IgD-negative memory B cell (primary cell): ENCODE measurements around the gene DDX31. TPM values are rescaled to one million over a fixed set of nuclear protein-coding genes. Genes with fewer than 3 reads are reported as not detected.

ENCODE experiments used
- H3K27ac Mint-ChIP-seq, 3 donors: one replicate each; pipeline ENCODE4 v1.8.0; 2020 to 2022; ENCODE audit warnings: mild to moderate bottlenecking in 3 of 3, mixed read lengths in 3 of 3, moderate library complexity in 1 of 3
- H3K27me3 Mint-ChIP-seq: one replicate; pipeline ENCODE4 v1.8.0; 2021; ENCODE audit warnings: mixed read lengths
- H3K36me3 Mint-ChIP-seq: one replicate; pipeline ENCODE4 v1.8.0; 2020; ENCODE audit warnings: mild to moderate bottlenecking, mixed read lengths
- H3K4me1 Mint-ChIP-seq, 3 donors: one replicate each; pipeline ENCODE4 v1.8.0; 2020 to 2022; ENCODE audit warnings: mixed read lengths in 3 of 3, mild to moderate bottlenecking in 1 of 3
- H3K4me3 Mint-ChIP-seq, 4 donors: one replicate each; pipeline ENCODE4 v1.8.0; 2020 to 2022; ENCODE audit warnings: mild to moderate bottlenecking in 4 of 4, mixed read lengths in 4 of 4, moderate library complexity in 3 of 4
- H3K9me3 Mint-ChIP-seq, 3 donors: one replicate each; pipeline ENCODE4 v1.8.0; 2020 to 2021; ENCODE audit warnings: mixed read lengths in 3 of 3, mild to moderate bottlenecking in 1 of 3
- polyA plus RNA-seq: library from polyadenylated mRNA; unstranded; fragments of 300-500 nt; fragmentation: Illumina TruSeq; gene quantifications from one replicate; pipeline ENCODE4 v1.2.3, GENCODE V29; 2021

The DDX31 gene
- polyA plus RNA-seq, 1 donor from 2014 or later = 7.6 TPM

GRCh38 chr9:132609184-132609583, 60.6 kb downstream of the DDX31 start:
- no peaks in the 10 kb centered on the region for H3K4me1 Mint-ChIP-seq

GRCh38 chr9:132606066-132606465, 63.7 kb downstream of the DDX31 start:
- peaks cover 0 to 3% (median 0%) of the 10 kb centered on the region in 3 donors for H3K4me1 Mint-ChIP-seq
- H3K4me3 Mint-ChIP-seq = no peak overlapping the region
- H3K27me3 Mint-ChIP-seq = no peaks in the 10 kb centered on the region
- H3K9me3 Mint-ChIP-seq = no peaks in the 10 kb centered on the region
- peaks cover 17% of the 10 kb centered on the region for H3K36me3 Mint-ChIP-seq
- H3K27ac Mint-ChIP-seq = no peak overlapping the region

More at GRCh38 chr9:132609184-132609583, 60.6 kb downstream of the DDX31 start:
- Mint-ChIP-seq H3K27me3 (no peaks in the 10 kb centered on the region), H3K36me3 (peaks cover 10% of the 10 kb centered on the region), H3K27ac (no peak overlapping the region), H3K9me3 (no peaks in the 10 kb centered on the region), H3K4me3 (no peak overlapping the region)

- Mint-ChIP-seq H3K27ac (no peak overlapping the region), H3K4me1 (peaks cover 0 to 3% (median 0%) of the 10 kb centered on the region in 3 donors), H3K27me3 (no peaks in the 10 kb centered on the region), H3K4me3 (no peak overlapping the region), H3K36me3 (peaks cover 11% of the 10 kb centered on the region), H3K9me3 (no peaks in the 10 kb centered on the region)
Measured at GRCh38 chr9:132605387-132605786, 64.4 kb downstream of the DDX31 start.

- Mint-ChIP-seq H3K27me3 (no peaks in the 10 kb centered on the region), H3K36me3 (peaks cover 14% of the 10 kb centered on the region), H3K4me3 (no peak overlapping the region), H3K4me1 (peaks cover 0 to 3% (median 0%) of the 10 kb centered on the region in 3 donors), H3K27ac (no peak overlapping the region), H3K9me3 (no peaks in the 10 kb centered on the region)
Measured at GRCh38 chr9:132602207-132602606, 67.6 kb downstream of the DDX31 start.

- Mint-ChIP-seq H3K4me3 (peak overlapping the region in 1 of 4 donors; percentile 33), H3K4me1 (peaks cover 0 to 3% (median 0%) of the 10 kb centered on the region in 3 donors), H3K36me3 (peaks cover 18% of the 10 kb centered on the region), H3K9me3 (no peaks in the 10 kb centered on the region), H3K27ac (no peak overlapping the region), H3K27me3 (no peaks in the 10 kb centered on the region)
Measured at GRCh38 chr9:132600326-132600984, 69.3 kb downstream of the DDX31 start.

- Mint-ChIP-seq H3K4me3 (no peak overlapping the region), H3K9me3 (no peaks in the 10 kb centered on the region), H3K36me3 (peaks cover 11% of the 10 kb centered on the region), H3K4me1 (no peaks in the 10 kb centered on the region), H3K27ac (no peak overlapping the region), H3K27me3 (peaks cover 1% of the 10 kb centered on the region)
Measured at GRCh38 chr9:132597073-132597775, 72.6 kb downstream of the DDX31 start.

- Mint-ChIP-seq H3K27me3 (peaks cover 7% of the 10 kb centered on the region), H3K4me3 (no peak overlapping the region)
Measured at GRCh38 chr9:132596200-132596599, 73.6 kb downstream of the DDX31 start.

GRCh38 chr9:132595319-132595718, 74.5 kb downstream of the DDX31 start:
- peaks cover 13% of the 10 kb centered on the region for H3K27me3 Mint-ChIP-seq
- no peaks in the 10 kb centered on the region for H3K4me1 Mint-ChIP-seq

More at GRCh38 chr9:132596200-132596599, 73.6 kb downstream of the DDX31 start:
- Mint-ChIP-seq H3K27ac (no peak overlapping the region), H3K9me3 (no peaks in the 10 kb centered on the region), H3K4me1 (no peaks in the 10 kb centered on the region), H3K36me3 (peaks cover 11% of the 10 kb centered on the region)

GRCh38 chr9:132594412-132594811, 75.4 kb downstream of the DDX31 start:
- H3K36me3 Mint-ChIP-seq = peaks cover 11% of the 10 kb centered on the region
- no peak overlapping the region for H3K27ac Mint-ChIP-seq
- H3K4me1 Mint-ChIP-seq = no peaks in the 10 kb centered on the region
- peaks cover 17% of the 10 kb centered on the region for H3K27me3 Mint-ChIP-seq
- H3K9me3 Mint-ChIP-seq = no peaks in the 10 kb centered on the region
- no peak overlapping the region for H3K4me3 Mint-ChIP-seq

More at GRCh38 chr9:132595319-132595718, 74.5 kb downstream of the DDX31 start:
- H3K36me3 Mint-ChIP-seq = peaks cover 11% of the 10 kb centered on the region
- H3K27ac Mint-ChIP-seq = peak overlapping the region in 1 of 3 donors; percentile 27
- H3K4me3 Mint-ChIP-seq = no peak overlapping the region
- no peaks in the 10 kb centered on the region for H3K9me3 Mint-ChIP-seq

- Mint-ChIP-seq H3K27ac (peak overlapping the region in 1 of 3 donors; percentile 83), H3K27me3 (peaks cover 23% of the 10 kb centered on the region), H3K4me3 (peak overlapping the region in 1 of 4 donors; percentile 4), H3K4me1 (peaks cover 2 to 5% (median 4%) of the 10 kb centered on the region in 3 donors), H3K36me3 (peaks cover 6% of the 10 kb centered on the region), H3K9me3 (no peaks in the 10 kb centered on the region)
Measured at GRCh38 chr9:132592451-132592850, 77.3 kb downstream of the DDX31 start.

GRCh38 chr9:132591751-132592314, 78.0 kb downstream of the DDX31 start:
- peaks cover 24% of the 10 kb centered on the region for H3K27me3 Mint-ChIP-seq
- H3K9me3 Mint-ChIP-seq = no peaks in the 10 kb centered on the region
- peak overlapping the region in 1 of 4 donors; percentile 4 for H3K4me3 Mint-ChIP-seq
- peak overlapping the region in 1 of 3 donors; percentile 83 for H3K27ac Mint-ChIP-seq
- H3K4me1 Mint-ChIP-seq = peaks cover 2 to 5% (median 4%) of the 10 kb centered on the region in 3 donors
- H3K36me3 Mint-ChIP-seq = peaks cover 6% of the 10 kb centered on the region

GRCh38 chr9:132591244-132591643, 78.5 kb downstream of the DDX31 start:
- H3K4me1 Mint-ChIP-seq = peaks cover 4 to 8% (median 5%) of the 10 kb centered on the region in 3 donors
- peak overlapping the region in 2 of 3 donors; percentile 53 to 83 for H3K27ac Mint-ChIP-seq
- peak overlapping the region in 1 of 4 donors; percentile 4 for H3K4me3 Mint-ChIP-seq
- peaks cover 28% of the 10 kb centered on the region for H3K27me3 Mint-ChIP-seq
- peaks cover 0 to 3% (median 0%) of the 10 kb centered on the region in 3 donors for H3K9me3 Mint-ChIP-seq
- peaks cover 6% of the 10 kb centered on the region for H3K36me3 Mint-ChIP-seq

- Mint-ChIP-seq H3K4me3 (peak overlapping the region in 2 of 4 donors; percentile 67 to 74), H3K36me3 (peaks cover 2% of the 10 kb centered on the region), H3K27me3 (peaks cover 35% of the 10 kb centered on the region), H3K4me1 (peaks cover 9 to 12% (median 9%) of the 10 kb centered on the region in 3 donors), H3K27ac (peak overlapping the region in 1 of 3 donors; percentile 83), H3K9me3 (peaks cover 0 to 5% (median 0%) of the 10 kb centered on the region in 3 donors)
Measured at GRCh38 chr9:132590318-132591182, 79.2 kb downstream of the DDX31 start.

- H3K27ac Mint-ChIP-seq = peak overlapping the region; percentile 56 to 76 (median 57)
- H3K4me3 Mint-ChIP-seq = peak overlapping the region in 2 of 4 donors; percentile 57 to 74
- peaks cover 2% of the 10 kb centered on the region for H3K36me3 Mint-ChIP-seq
- H3K4me1 Mint-ChIP-seq = peaks cover 9 to 12% (median 9%) of the 10 kb centered on the region in 3 donors
- H3K27me3 Mint-ChIP-seq = peaks cover 39% of the 10 kb centered on the region
- peaks cover 0 to 6% (median 0%) of the 10 kb centered on the region in 3 donors for H3K9me3 Mint-ChIP-seq
Measured at GRCh38 chr9:132590037-132590317, 79.8 kb downstream of the DDX31 start.
